Measurements from ENCODE around the gene C19orf25.
"Not testable (repeated sequence)": the region's sequence is repeated elsewhere in the genome, so short reads cannot be mapped to it uniquely, and the experiment has no call there.

The C19orf25 gene

GRCh38 chr19:1511318-1512317 lies 32.6 kb upstream of the C19orf25 start:
- DNase-seq: no peak

DNA sequence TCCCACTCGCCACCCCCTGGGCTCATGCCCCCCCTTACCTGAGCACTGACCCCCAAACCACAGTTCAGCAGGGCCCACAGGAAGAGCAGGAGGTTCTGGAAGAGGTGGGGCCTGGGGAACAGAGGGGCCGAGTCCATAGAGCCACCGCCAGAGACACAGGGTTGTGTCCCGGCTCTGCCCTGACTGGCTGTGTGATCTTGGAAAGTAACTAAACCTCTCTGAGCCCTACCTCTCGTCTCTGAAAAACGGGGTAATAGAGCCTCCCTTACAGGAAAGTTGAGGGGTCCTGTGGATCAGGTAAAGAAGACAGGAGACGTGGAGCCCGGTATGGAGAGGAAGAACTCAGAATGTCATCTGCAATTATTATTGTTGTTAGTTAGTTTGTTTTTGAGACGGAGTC lies 31.8 kb upstream of the C19orf25 start:
- no peak for DNase-seq

DNA sequence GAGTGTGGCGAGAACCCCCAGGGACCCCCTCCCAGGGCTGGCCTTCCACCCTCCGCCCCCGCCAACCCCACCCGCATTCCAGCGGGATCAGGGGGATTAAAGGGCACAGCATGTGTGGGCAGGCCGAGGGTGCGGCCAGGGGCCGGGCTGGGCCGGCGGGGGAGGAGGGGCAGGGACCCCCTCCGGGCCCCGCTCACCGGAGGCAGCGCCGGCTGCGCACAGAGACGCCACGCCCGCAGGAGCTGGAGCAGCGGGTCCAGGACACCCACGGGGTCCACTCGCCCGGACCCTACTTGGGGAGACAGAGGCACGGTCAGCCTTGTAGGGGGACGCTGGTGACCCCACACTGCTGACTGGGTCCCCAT lies 31.4 kb upstream of the C19orf25 start:
- no peak for DNase-seq

GRCh38 chr19:1509602-1510441 lies 30.8 kb upstream of the C19orf25 start:
- DNase-seq: no peak

DNA sequence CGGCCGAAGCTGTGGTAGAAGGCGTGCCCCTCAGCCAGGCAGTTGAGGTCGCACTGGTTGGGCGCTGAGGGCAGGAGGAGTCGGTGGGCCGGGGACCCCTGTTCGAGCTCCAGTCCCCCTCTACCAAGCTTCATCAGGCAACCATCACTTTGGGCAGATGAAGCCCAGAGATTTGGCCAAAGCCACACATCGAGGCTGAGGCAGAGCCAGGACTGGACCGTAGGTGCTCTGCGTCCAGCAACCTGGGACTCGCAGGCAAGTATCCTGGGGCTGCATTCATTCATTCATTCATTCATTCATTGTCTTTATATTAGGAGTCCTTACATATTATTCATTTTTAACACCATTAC lies 29.5 kb upstream of the C19orf25 start:
- no peak for DNase-seq

- DNase-seq: peak; percentile 88
These were observed 28.9 kb upstream of the C19orf25 start for GRCh38 chr19:1507763-1508506.

DNA sequence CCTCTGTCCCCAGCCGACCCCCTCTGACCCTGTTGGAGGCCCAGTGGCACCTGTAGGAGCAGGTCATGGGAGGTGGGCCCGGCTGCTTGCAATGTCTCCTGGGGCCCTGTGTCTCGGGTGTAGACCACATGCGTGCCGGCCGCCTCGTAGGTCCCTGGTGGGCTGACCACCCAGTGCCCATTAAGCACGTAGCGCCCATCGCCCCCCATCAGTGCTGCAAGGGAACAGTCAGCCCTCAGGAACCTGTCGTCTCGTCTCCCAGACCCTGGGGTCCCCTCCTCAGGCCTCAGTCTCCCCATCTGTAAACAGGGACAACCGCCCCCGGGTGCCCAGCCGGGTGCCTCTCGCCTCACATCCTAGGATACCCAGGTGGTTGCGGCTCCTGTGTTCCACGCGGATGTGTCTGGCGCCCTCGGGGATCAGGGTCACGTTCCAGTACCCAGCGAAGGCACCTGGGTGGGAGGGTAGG lies 28.2 kb upstream of the C19orf25 start:
- no peak for DNase-seq

- no peak for DNase-seq
These were observed 27.2 kb upstream of the C19orf25 start for GRCh38 chr19:1505991-1506881.

- DNase-seq: no peak
These were observed 26.0 kb upstream of the C19orf25 start for GRCh38 chr19:1505012-1505411.

GRCh38 chr19:1503925-1504773 lies 25.1 kb upstream of the C19orf25 start:
- no peak for DNase-seq

GRCh38 chr19:1503089-1503924 lies 24.3 kb upstream of the C19orf25 start:
- peak; percentile 41 for DNase-seq

GRCh38 chr19:1502433-1503088 lies 23.5 kb upstream of the C19orf25 start:
- DNase-seq: no peak

GRCh38 chr19:1501200-1501595 lies 22.2 kb upstream of the C19orf25 start:
- DNase-seq: no peak

GRCh38 chr19:1499231-1499630 lies 20.2 kb upstream of the C19orf25 start:
- not testable (repeated sequence) for DNase-seq

DNA sequence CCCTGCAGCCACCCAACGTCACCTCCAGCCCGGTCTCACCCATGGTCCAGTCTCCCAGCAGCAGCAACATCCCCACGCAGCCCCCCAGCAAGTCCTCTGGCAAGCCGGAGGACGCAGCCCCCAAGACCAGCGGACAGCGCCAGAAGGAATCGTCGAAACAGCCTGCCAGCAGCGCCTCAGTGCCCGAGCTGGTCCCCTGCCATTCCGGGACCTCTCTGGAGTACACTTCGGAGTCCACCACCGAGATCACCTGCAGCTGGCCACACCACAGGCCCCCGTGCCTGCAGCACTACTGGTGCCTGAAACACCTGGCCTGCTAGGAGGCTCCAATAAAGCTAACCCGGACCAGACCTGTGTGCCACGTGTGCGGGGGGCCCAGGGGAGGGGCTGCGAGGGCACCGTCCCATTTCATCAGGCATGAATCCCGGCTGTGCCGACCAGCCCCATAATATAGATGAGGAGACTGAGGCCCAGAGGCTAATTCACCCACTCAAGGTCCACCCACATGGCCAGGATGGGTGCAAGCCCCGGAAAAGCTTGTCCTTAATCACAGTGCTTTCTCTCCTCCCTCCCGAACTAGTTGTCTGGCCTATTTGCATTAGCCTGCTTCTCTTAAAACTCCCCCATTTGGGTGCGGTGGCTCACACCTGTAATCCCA lies 18.7 kb upstream of the C19orf25 start:
- DNase-seq: no peak

GRCh38 chr19:1496714-1497577 lies 17.9 kb upstream of the C19orf25 start:
- DNase-seq: no peak

DNA sequence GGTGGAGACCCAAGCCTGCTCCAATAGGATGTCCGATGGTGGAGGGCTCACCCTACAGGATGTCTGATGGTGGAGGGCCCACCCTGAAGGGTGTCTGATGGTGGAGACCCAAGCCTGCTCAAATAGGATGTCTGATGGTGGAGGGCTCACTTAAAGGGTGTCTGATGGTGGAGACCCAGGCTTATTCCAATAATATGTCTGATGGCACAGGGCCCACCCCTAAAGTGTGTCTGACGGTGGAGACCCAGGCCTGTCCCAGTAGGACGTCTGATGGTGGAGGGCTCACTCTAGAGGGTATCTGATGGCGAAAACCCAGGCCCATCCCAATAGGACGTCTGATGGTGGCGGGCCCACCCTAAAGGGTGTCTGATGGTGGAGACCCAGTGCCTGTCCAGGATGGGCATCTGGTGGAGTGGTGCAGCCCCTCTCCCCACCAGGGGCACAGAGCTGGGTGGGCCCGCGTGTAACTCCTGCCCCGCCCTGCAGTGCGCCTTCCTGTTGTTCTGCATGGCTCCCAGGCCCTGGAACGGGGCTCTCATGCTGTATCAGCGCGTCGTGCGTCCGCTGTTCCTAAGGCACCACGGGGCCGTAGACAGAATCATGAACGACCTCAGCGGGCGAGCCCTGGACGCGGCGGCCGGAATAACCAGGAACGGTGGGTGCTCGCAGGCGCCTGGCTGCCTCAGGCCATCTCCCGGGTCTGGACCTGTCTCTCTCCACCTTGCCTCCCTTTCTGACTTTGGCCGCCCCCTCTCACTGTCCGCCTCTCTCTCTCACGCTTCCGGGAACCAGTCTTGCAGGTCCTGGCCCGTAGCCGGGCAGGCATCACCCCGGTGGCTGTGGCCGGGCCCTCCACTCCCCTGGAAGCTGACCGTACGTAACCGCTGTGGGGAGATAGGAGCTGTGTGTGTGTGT lies 17.0 kb upstream of the C19orf25 start:
- no peak for DNase-seq

Measured in activated CD4-positive, alpha-beta T cell treated with anti-CD3 and anti-CD28 coated beads for 1 hour (primary cell).